Ovary (tissue), 9 donors: ENCODE data around the gene PDCD6IP. TPM values are rescaled to one million over a fixed set of nuclear protein-coding genes. Genes with fewer than 3 reads are reported as not detected.

Experiments used
- DNase-seq, 5 donors: peaks; one replicate each; pipeline ENCODE4 v3.0.0-alpha.2; 2019 to 2020
- H3K27ac ChIP-seq, 2 donors: fragments of 200-600 bp; one replicate each; pipeline versions ENCODE4 v1.5.1 to v1.8.0; 2019 to 2022
- H3K27me3 ChIP-seq: fragments of 200-600 bp; one replicate; pipeline ENCODE4 v1.8.0; 2022
- H3K36me3 ChIP-seq: fragments of 200-600 bp; sonication (generic); one replicate; pipeline ENCODE4 v1.5.1; 2019
- H3K4me1 ChIP-seq: one replicate; pipeline ENCODE4 v1.8.1; 2013; ENCODE audit warnings: mild to moderate bottlenecking, moderate library complexity; ENCODE audit not compliant: insufficient read depth
- H3K4me3 ChIP-seq: fragments of 200-600 bp; sonication (generic); one replicate; pipeline ENCODE4 v1.5.1; 2017
- H3K9me3 ChIP-seq, 2 donors: fragments of 200-600 bp in 1 of 2; sonication (generic) in 1 of 2; one replicate each; pipeline versions ENCODE4 v1.5.1 to v1.8.1; 2013 to 2019; ENCODE audit warnings: mild to moderate bottlenecking in 1 of 2, moderate library complexity in 1 of 2
- EP300 ChIP-seq: sonication (generic); formaldehyde crosslinking; IDR thresholded peaks from one replicate; pipeline ENCODE4 v1.6.1; 2017; ENCODE audit warnings: antibody characterized with exemption
- POLR2A ChIP-seq: fragments of 450-650 bp; IDR thresholded peaks from one replicate; pipeline ENCODE4 v1.6.1; 2017; ENCODE audit warnings: antibody characterized with exemption, mild to moderate bottlenecking, moderate library complexity
- WGBS, 3 donors: extraction: QIAGEN DNeasy Blood & Tissue Kit in 1 of 3; methylation state at CpG; one replicate each; pipeline versions ENCODE4 v1.1.5 to v1.1.7; 2013 to 2017; 5-methylcytosine and 5-hydroxymethylcytosine counted together
- intact Hi-C, 4 donors: fragments of 100-400 bp; cut with DNase I; formaldehyde crosslinking; loops; one replicate each; pipeline versions ENCODE4 v1.11.0 to v1.15.1; 2022 to 2023
- polyA plus RNA-seq, 2 donors: library from polyadenylated mRNA; stranded (reverse); fragments of 200-250 nt in 1 of 2; fragments of 350-450 nt in 1 of 2; fragmentation: Illumina TruSeq in 1 of 2; extraction: RNeasy Lipid Tissue Mini Kit (QIAGEN cat#74804) in 1 of 2; gene quantifications; one replicate each; pipeline ENCODE4 v1.2.3, GENCODE V29; 2013 to 2014
- total RNA-seq, 7 donors: library from RNA; depleted of rRNA in 2 of 7; stranded (reverse); fragments of >200 nt in 2 of 7; fragmentation: NEBNext Ultra II Directional in 3 of 7; extraction: Animal tissue kit (Norgen Biotek cat#: 25700) in 3 of 7; gene quantifications; one replicate each; pipeline versions ENCODE4 v1.1.0 to v1.2.4, GENCODE V29; 2016 to 2023
- TF ChIP-seq, protein P1 (sequence below), 3 donors: fragments of 450-650 bp in 2 of 3; fragments of 200-600 bp in 1 of 3; IDR thresholded peaks; one replicate each; pipeline versions ENCODE4 v1.5.1 to v1.8.0; 2016 to 2022; ENCODE audit warnings: antibody characterized with exemption in 3 of 3, mild to moderate bottlenecking in 1 of 3
- donor health status: DM: no; HTN: no; CAD: no; lungs with moderate emphysema.
- donor health status: DM: no; HTN: no; CAD: no.
- donor health status: Bipolar disorder and iron deficiency.
- donor health status: DM: yes; HTN: yes; CAD: no.
- donor health status: DM: no; HTN: no; CAD: no.
- donor health status: DM: yes; HTN: yes; CAD: no.

Gene PDCD6IP
- total and polyA plus RNA-seq, 9 donors, result 40.0 to 166 (median 126) TPM

GRCh38 chr3:33807191-33807590, 8.8 kb downstream of the PDCD6IP start:
- DNase-seq, result no peak
- Histone ChIP-seq H3K4me1 (peaks cover 3% of the 10 kb centered on the region), H3K27ac (no peak overlapping the region), H3K9me3 (no peaks in the 10 kb centered on the region), H3K27me3 (no peaks in the 10 kb centered on the region), H3K4me3 (no peak overlapping the region), H3K36me3 (no peaks in the 10 kb centered on the region)
- intact Hi-C loops, result no loop called here
- TF ChIP-seq EP300 (no peak), POLR2A (no peak)
- TF ChIP-seq, protein P1, sequence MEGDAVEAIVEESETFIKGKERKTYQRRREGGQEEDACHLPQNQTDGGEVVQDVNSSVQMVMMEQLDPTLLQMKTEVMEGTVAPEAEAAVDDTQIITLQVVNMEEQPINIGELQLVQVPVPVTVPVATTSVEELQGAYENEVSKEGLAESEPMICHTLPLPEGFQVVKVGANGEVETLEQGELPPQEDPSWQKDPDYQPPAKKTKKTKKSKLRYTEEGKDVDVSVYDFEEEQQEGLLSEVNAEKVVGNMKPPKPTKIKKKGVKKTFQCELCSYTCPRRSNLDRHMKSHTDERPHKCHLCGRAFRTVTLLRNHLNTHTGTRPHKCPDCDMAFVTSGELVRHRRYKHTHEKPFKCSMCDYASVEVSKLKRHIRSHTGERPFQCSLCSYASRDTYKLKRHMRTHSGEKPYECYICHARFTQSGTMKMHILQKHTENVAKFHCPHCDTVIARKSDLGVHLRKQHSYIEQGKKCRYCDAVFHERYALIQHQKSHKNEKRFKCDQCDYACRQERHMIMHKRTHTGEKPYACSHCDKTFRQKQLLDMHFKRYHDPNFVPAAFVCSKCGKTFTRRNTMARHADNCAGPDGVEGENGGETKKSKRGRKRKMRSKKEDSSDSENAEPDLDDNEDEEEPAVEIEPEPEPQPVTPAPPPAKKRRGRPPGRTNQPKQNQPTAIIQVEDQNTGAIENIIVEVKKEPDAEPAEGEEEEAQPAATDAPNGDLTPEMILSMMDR (IDR thresholded peaks at IDR 0.05), result no peak
- WGBS, 3 donors, result 73 to 84% (median 83%) methylated on average over 2 of the region's 2 CpGs

- H3K9me3 ChIP-seq, result no peaks in the 10 kb centered on the region
- H3K36me3 ChIP-seq, result no peaks in the 10 kb centered on the region
- no peak for TF ChIP-seq POLR2A
- TF ChIP-seq EP300, result no peak
- TF ChIP-seq, protein P1 (IDR thresholded peaks at IDR 0.05), result no peak
- 96 to 98% (median 97%) methylated on average over 5 of the region's 5 CpGs for WGBS, 3 donors
- no peak overlapping the region for H3K4me3 ChIP-seq
- H3K27me3 ChIP-seq, result no peaks in the 10 kb centered on the region
- H3K27ac ChIP-seq, result no peak overlapping the region
- peaks cover 3% of the 10 kb centered on the region for H3K4me1 ChIP-seq
- intact Hi-C loops, result no loop called here
- DNase-seq, result no peak
Observed at GRCh38 chr3:33808559-33808958, 10.1 kb downstream of the PDCD6IP start.

DNA sequence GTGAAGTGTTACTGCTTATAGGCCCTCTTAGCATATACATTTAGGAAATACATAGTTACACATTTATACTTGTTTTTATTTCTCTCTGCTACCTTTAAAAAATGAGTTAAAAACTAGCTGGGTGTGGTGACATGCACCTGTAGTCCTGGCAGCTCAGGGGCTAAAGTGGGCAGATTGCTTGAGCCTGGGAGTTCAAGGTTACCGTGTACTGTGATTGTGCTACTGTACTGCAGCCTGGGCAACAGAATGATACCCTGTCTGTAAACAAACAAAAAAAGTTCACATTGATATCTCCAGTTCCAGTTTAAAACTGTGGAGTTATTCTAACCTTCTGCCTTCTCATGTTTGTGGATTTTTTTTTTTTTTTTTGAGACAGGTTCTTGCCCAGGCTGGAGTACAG, 12.1 kb downstream of the PDCD6IP start:
- no peak for DNase-seq
- H3K4me1 ChIP-seq, result peaks cover 3% of the 10 kb centered on the region
- 69 to 85% (median 84%) methylated on average over 1 of the region's 1 CpG for WGBS, 3 donors

GRCh38 chr3:33821989-33822388, 23.6 kb downstream of the PDCD6IP start:
- intact Hi-C loops, result no loop called here
- Histone ChIP-seq H3K4me1 (no peaks in the 10 kb centered on the region), H3K36me3 (no peaks in the 10 kb centered on the region), H3K27me3 (no peaks in the 10 kb centered on the region), H3K9me3 (no peaks in the 10 kb centered on the region), H3K27ac (no peak overlapping the region), H3K4me3 (no peak overlapping the region)
- TF ChIP-seq, protein P1 (IDR thresholded peaks at IDR 0.05), result no peak
- TF ChIP-seq EP300 (no peak), POLR2A (no peak)
- 92 to 96% (median 94%) methylated on average over 4 of the region's 4 CpGs for WGBS, 3 donors
- no peak for DNase-seq

More for the DNA sequence above, 12.1 kb downstream of the PDCD6IP start:
- intact Hi-C loops, result no loop called here
- no peaks in the 10 kb centered on the region for H3K27me3 ChIP-seq
- H3K36me3 ChIP-seq, result no peaks in the 10 kb centered on the region
- H3K27ac ChIP-seq, result no peak overlapping the region
- H3K9me3 ChIP-seq, result no peaks in the 10 kb centered on the region
- TF ChIP-seq, protein P1 (IDR thresholded peaks at IDR 0.05), result no peak
- no peak for TF ChIP-seq POLR2A
- no peak for TF ChIP-seq EP300
- no peak overlapping the region for H3K4me3 ChIP-seq
